ENCODE data around the gene SIRT7. TPM values are rescaled to one million over a fixed set of nuclear protein-coding genes. Genes with fewer than 3 reads are reported as not detected.

The SIRT7 gene
- total RNA-seq, 1 donor: 22.1 TPM

DNA sequence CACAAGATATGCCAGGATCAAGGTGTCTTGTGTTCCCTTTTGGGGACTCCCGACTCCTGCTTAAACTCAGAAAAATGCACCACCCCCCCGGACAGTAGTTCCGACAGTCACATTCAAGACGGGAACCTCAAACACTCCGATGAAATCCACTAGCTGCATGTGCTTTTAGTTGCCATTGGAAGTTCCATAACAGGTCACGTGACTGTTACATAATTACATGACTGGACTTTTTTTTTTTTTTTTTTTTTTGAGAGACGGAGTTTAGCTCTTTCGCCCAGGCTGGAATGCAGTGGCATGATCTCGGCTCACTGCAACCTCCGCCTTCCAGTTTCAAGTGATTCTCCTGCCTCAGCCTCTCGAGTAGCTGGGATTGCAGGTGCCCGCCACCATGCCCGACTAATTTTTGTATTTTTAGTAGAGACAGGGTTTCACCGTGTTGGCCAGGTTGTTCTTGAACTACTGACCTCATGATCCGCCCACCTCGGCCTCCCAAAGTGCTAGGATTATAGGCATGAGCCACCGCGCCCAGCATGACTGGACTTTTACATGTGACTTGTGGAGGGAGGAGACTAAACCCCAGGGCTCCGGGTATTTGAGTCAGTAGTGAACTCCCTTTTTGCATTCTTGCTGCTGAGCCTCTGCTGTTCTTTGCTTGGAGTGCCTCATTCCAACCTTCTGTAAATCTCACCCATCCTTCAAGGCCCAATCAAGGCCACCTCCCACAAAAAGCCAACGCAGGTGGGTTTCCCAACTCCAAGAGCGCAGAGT is 1.6 kb downstream of the SIRT7 start:
- peak; percentile 100 for DNase-seq (ENCODE audit: insufficient read length, low spot score, missing footprints)
- Histone ChIP-seq H3K4me1 (ENCODE audit: insufficient read depth, low read length) (peaks cover 18% of the 10 kb centered on the region), H3K9me3 (ENCODE audit: low read depth, low read length) (no peaks in the 10 kb centered on the region), H3K27me3 (ENCODE audit: insufficient read depth, low read length) (no peaks in the 10 kb centered on the region), H4K20me1 (ENCODE audit: insufficient read depth, low read length) (peaks cover 66% of the 10 kb centered on the region), H2AFZ (ENCODE audit: low read length) (no peak overlapping the region), H3K4me3 (ENCODE audit: insufficient read depth, low read length) (peak overlapping the region; percentile 83), H3K79me2 (ENCODE audit: insufficient read depth, low read length) (peaks cover 68% of the 10 kb centered on the region), H3K36me3 (ENCODE audit: insufficient read depth, low read length) (peaks cover 70% of the 10 kb centered on the region), H3K27ac (ENCODE audit: low read depth, low read length) (peak overlapping the region; percentile 64), H3K4me2 (ENCODE audit: insufficient read depth, low read length) (peak overlapping the region; percentile 99)
- TF ChIP-seq, protein P1, sequence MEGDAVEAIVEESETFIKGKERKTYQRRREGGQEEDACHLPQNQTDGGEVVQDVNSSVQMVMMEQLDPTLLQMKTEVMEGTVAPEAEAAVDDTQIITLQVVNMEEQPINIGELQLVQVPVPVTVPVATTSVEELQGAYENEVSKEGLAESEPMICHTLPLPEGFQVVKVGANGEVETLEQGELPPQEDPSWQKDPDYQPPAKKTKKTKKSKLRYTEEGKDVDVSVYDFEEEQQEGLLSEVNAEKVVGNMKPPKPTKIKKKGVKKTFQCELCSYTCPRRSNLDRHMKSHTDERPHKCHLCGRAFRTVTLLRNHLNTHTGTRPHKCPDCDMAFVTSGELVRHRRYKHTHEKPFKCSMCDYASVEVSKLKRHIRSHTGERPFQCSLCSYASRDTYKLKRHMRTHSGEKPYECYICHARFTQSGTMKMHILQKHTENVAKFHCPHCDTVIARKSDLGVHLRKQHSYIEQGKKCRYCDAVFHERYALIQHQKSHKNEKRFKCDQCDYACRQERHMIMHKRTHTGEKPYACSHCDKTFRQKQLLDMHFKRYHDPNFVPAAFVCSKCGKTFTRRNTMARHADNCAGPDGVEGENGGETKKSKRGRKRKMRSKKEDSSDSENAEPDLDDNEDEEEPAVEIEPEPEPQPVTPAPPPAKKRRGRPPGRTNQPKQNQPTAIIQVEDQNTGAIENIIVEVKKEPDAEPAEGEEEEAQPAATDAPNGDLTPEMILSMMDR (IDR thresholded peaks at IDR 0.05; ENCODE audit: extremely low read depth, low read depth, low read length): no peak

DNA sequence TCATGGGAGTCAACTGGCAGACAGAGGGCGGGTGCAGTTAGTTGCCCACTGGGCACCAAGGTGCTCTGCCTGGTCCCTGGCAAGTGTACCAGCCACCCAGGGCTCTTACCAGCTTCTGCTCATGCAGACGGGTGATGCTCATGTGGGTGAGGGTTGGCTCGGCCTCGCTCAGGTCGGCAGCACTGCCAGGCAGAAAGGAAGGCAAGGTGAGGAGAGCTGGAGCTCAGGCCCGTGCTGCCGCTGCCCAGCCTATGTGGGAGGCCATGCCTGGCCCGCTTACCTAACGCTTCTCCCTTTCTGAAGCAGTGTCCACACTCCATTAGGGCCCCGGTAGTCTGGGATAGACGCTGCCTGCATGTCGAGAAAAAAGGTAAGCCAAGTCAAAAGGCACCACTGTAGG is 2.6 kb downstream of the SIRT7 start:
- H3K36me3 ChIP-seq (ENCODE audit: insufficient read depth, low read length): peaks cover 60% of the 10 kb centered on the region
- peak overlapping the region; percentile 23 for H3K27ac ChIP-seq (ENCODE audit: low read depth, low read length)
- H4K20me1 ChIP-seq (ENCODE audit: insufficient read depth, low read length): peaks cover 56% of the 10 kb centered on the region

GRCh38 chr17:81914103-81914850 is 3.7 kb downstream of the SIRT7 start:
- Histone ChIP-seq H4K20me1 (ENCODE audit: insufficient read depth, low read length) (peaks cover 54% of the 10 kb centered on the region), H3K4me1 (ENCODE audit: insufficient read depth, low read length) (peaks cover 22% of the 10 kb centered on the region), H3K27ac (ENCODE audit: low read depth, low read length) (no peak overlapping the region), H3K4me3 (ENCODE audit: insufficient read depth, low read length) (no peak overlapping the region), H3K9me3 (ENCODE audit: low read depth, low read length) (no peaks in the 10 kb centered on the region), H3K79me2 (ENCODE audit: insufficient read depth, low read length) (peaks cover 58% of the 10 kb centered on the region), H3K4me2 (ENCODE audit: insufficient read depth, low read length) (no peak overlapping the region), H3K27me3 (ENCODE audit: insufficient read depth, low read length) (no peaks in the 10 kb centered on the region), H2AFZ (ENCODE audit: low read length) (no peak overlapping the region), H3K36me3 (ENCODE audit: insufficient read depth, low read length) (peaks cover 50% of the 10 kb centered on the region)
- no peak for DNase-seq (ENCODE audit: insufficient read length, low spot score, missing footprints)
- TF ChIP-seq, protein P1 (IDR thresholded peaks at IDR 0.05; ENCODE audit: extremely low read depth, low read depth, low read length): no peak

More for the DNA sequence above, 2.6 kb downstream of the SIRT7 start:
- Histone ChIP-seq H2AFZ (ENCODE audit: low read length) (no peak overlapping the region), H3K79me2 (ENCODE audit: insufficient read depth, low read length) (peaks cover 60% of the 10 kb centered on the region), H3K4me3 (ENCODE audit: insufficient read depth, low read length) (no peak overlapping the region), H3K27me3 (ENCODE audit: insufficient read depth, low read length) (no peaks in the 10 kb centered on the region), H3K4me1 (ENCODE audit: insufficient read depth, low read length) (peaks cover 20% of the 10 kb centered on the region), H3K4me2 (ENCODE audit: insufficient read depth, low read length) (no peak overlapping the region), H3K9me3 (ENCODE audit: low read depth, low read length) (no peaks in the 10 kb centered on the region)
- DNase-seq (ENCODE audit: insufficient read length, low spot score, missing footprints): no peak
- TF ChIP-seq, protein P1 (IDR thresholded peaks at IDR 0.05; ENCODE audit: extremely low read depth, low read depth, low read length): no peak
